ENCODE measurements around the gene METTL15. TPM values are rescaled to one million over a fixed set of nuclear protein-coding genes. Genes with fewer than 3 reads are reported as not detected.
"Not testable (repeated sequence)": the region's sequence is repeated elsewhere in the genome, so short reads cannot be mapped to it uniquely, and the experiment has no call there.

Gene METTL15
- total RNA-seq, 1 donor from 2014 or later = 16.3 TPM

DNA sequence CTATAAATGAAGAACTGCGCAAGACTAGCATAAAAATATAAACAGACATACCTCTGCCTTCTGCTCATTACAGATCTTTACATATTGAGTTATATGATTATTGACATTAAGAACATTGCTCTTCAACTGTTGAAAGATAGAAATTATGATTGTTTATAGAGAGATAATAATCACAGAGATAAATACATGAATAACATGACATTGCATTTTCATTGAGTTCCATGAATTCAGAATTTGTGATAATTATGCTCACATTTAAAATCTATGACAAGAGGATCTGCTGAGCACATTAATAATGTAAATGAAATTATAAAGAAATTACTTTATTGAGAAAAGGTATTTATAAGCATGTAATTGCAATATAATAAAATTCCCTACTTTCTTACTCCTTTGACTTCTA, 25.1 kb upstream of the METTL15 start:
- H3K4me1 Mint-ChIP-seq (ENCODE audit: unreplicated experiment) = peaks cover 1% of the 10 kb centered on the region
- no peak overlapping the region for H3K27ac Mint-ChIP-seq (ENCODE audit: unreplicated experiment)
- TF ChIP-seq, protein P1, sequence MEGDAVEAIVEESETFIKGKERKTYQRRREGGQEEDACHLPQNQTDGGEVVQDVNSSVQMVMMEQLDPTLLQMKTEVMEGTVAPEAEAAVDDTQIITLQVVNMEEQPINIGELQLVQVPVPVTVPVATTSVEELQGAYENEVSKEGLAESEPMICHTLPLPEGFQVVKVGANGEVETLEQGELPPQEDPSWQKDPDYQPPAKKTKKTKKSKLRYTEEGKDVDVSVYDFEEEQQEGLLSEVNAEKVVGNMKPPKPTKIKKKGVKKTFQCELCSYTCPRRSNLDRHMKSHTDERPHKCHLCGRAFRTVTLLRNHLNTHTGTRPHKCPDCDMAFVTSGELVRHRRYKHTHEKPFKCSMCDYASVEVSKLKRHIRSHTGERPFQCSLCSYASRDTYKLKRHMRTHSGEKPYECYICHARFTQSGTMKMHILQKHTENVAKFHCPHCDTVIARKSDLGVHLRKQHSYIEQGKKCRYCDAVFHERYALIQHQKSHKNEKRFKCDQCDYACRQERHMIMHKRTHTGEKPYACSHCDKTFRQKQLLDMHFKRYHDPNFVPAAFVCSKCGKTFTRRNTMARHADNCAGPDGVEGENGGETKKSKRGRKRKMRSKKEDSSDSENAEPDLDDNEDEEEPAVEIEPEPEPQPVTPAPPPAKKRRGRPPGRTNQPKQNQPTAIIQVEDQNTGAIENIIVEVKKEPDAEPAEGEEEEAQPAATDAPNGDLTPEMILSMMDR (IDR thresholded peaks at IDR 0.05) = no peak
- H3K9me3 Mint-ChIP-seq (ENCODE audit: unreplicated experiment) = no peaks in the 10 kb centered on the region
- H3K36me3 Mint-ChIP-seq (ENCODE audit: unreplicated experiment) = peaks cover 5% of the 10 kb centered on the region
- no peak for DNase-seq (ENCODE audit: extremely low spot score, unreplicated experiment)
- H3K4me3 Mint-ChIP-seq (ENCODE audit: unreplicated experiment) = no peak overlapping the region
- no peaks in the 10 kb centered on the region for H3K27me3 Mint-ChIP-seq (ENCODE audit: unreplicated experiment)

DNA sequence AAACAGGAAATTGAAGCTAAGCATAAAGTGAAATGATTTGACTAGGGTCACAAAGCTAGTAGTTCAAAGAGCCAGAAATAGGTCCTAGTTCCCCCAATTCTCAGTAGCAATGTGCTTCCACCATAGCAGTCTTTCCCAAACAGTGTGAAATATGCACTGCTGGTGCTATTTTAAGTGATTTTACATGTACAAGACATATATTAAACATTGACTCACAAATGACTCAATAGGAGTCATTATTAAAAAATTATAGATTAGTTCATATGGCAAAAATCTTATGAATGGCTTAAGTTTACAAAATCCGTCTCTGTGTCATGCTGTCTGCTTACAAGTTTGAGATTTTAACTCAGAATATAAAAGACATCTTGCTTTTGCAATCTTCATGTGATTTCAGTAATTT, 21.6 kb upstream of the METTL15 start:
- no peak overlapping the region for H3K27ac Mint-ChIP-seq (ENCODE audit: unreplicated experiment)

DNA sequence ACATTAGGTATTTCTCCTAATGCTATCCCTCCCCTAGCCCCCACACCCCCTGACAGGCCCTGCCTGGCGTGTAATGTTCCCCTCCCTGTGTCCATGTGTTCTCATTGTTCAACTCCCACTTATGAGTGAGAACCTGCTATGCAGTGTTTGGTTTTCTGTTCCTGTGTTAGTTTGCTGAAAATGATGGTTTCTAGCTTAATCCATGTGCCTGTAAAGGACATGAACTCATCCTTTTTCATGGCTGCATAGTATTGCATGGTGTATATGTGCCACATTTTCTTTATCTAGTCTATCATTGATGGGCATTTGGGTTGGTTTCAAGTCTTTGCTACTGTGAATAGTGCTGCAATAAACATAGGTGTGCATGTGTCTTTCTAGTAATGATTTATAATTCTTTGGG, 21.0 kb upstream of the METTL15 start:
- H3K27ac Mint-ChIP-seq (ENCODE audit: unreplicated experiment) = peak overlapping the region; percentile 27
- H3K27me3 Mint-ChIP-seq (ENCODE audit: unreplicated experiment); H3K36me3 Mint-ChIP-seq (ENCODE audit: unreplicated experiment); H3K4me3 Mint-ChIP-seq (ENCODE audit: unreplicated experiment); H3K9me3 Mint-ChIP-seq (ENCODE audit: unreplicated experiment); DNase-seq (ENCODE audit: extremely low spot score, unreplicated experiment): not testable (repeated sequence)
- H3K4me1 Mint-ChIP-seq (ENCODE audit: unreplicated experiment) = peaks cover 16% of the 10 kb centered on the region

More for the DNA sequence above, 21.6 kb upstream of the METTL15 start:
- Mint-ChIP-seq H3K27me3 (ENCODE audit: unreplicated experiment) (no peaks in the 10 kb centered on the region), H3K4me1 (ENCODE audit: unreplicated experiment) (peaks cover 16% of the 10 kb centered on the region), H3K36me3 (ENCODE audit: unreplicated experiment) (peaks cover 3% of the 10 kb centered on the region), H3K9me3 (ENCODE audit: unreplicated experiment) (no peaks in the 10 kb centered on the region), H3K4me3 (ENCODE audit: unreplicated experiment) (no peak overlapping the region)
- TF ChIP-seq, protein P1 (IDR thresholded peaks at IDR 0.05) = no peak
- no peak for DNase-seq (ENCODE audit: extremely low spot score, unreplicated experiment)

DNA sequence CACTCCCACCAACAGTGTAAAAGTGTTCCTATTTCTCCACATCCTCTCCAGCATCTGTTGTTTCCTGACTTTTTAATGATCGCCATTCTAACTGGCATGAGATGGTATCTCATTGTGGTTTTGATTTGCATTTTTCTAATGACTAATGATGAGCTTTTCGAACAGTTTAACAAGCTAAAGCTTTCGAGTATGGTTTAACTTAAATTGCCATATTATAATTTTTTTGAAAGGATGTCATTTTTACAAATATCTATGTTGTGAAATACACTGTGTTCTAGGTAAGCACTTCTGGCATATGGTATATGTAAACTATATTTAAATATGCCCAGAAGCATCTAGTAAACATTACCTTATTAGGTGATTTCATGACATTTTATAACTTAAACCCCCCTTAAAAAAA, 20.5 kb upstream of the METTL15 start:
- H3K4me3 Mint-ChIP-seq (ENCODE audit: unreplicated experiment); H3K27me3 Mint-ChIP-seq (ENCODE audit: unreplicated experiment); H3K9me3 Mint-ChIP-seq (ENCODE audit: unreplicated experiment); DNase-seq (ENCODE audit: extremely low spot score, unreplicated experiment); H3K36me3 Mint-ChIP-seq (ENCODE audit: unreplicated experiment); H3K27ac Mint-ChIP-seq (ENCODE audit: unreplicated experiment): not testable (repeated sequence)
- H3K4me1 Mint-ChIP-seq (ENCODE audit: unreplicated experiment) = peaks cover 16% of the 10 kb centered on the region

DNA sequence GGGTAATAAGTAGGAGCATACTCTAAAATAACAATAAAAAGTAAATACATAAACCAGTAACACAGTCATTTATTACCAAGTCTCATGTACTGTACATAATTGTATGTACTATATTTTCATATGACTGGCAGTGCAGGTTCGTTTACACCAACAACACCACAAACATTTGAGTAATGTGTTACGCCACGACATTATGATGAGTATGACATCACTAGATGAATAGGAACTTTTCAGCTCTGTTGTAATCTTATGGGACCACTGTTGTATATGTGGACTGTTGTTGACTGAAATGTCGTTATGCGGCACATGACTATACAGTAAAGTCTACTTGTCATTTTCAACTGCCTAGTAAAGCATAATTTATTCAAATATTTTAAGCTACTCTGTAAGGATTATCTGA, 18.8 kb upstream of the METTL15 start:
- Mint-ChIP-seq H3K4me1 (ENCODE audit: unreplicated experiment) (peaks cover 16% of the 10 kb centered on the region), H3K36me3 (ENCODE audit: unreplicated experiment) (peaks cover 3% of the 10 kb centered on the region), H3K9me3 (ENCODE audit: unreplicated experiment) (no peaks in the 10 kb centered on the region), H3K27me3 (ENCODE audit: unreplicated experiment) (no peaks in the 10 kb centered on the region), H3K27ac (ENCODE audit: unreplicated experiment) (peak overlapping the region; percentile 27), H3K4me3 (ENCODE audit: unreplicated experiment) (no peak overlapping the region)
- TF ChIP-seq, protein P1 (IDR thresholded peaks at IDR 0.05) = no peak
- DNase-seq (ENCODE audit: extremely low spot score, unreplicated experiment) = no peak

DNA sequence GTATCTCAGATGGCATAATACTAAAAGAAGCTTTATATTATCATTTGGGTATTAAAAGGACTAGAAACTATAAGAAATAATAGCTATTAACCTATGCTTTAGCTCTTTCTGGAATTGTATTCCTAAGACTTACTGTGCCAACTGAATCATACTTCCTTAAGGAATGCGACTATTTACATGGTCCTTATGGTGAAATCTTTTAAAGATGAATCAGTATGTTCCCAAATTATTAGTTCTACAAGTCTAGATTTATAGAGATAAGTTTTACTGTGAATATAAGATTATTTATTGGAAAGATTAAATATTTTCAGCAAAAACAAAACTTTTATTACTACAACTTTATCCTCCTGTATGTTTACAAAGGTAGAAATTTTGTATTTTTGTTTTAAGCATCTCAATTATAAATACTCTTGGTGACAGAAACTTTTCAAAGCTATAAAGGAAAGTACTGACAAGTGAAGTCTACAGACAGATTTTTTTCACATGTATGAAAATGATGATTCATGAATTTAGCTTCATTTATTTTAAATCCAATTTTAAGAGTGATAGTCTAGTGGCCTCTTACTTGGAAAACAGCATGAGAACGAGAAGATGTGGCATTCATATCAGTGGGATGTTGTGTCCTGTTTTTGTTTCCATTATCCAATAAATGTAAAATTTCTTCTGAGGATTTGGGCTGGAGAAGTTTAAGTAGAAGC, 18.0 kb upstream of the METTL15 start:
- H3K4me3 Mint-ChIP-seq (ENCODE audit: unreplicated experiment) = no peak overlapping the region
- peaks cover 3% of the 10 kb centered on the region for H3K36me3 Mint-ChIP-seq (ENCODE audit: unreplicated experiment)
- H3K9me3 Mint-ChIP-seq (ENCODE audit: unreplicated experiment) = no peaks in the 10 kb centered on the region
- H3K27ac Mint-ChIP-seq (ENCODE audit: unreplicated experiment) = peak overlapping the region; percentile 66
- H3K4me1 Mint-ChIP-seq (ENCODE audit: unreplicated experiment) = peaks cover 16% of the 10 kb centered on the region
- no peaks in the 10 kb centered on the region for H3K27me3 Mint-ChIP-seq (ENCODE audit: unreplicated experiment)
- TF ChIP-seq, protein P1 (IDR thresholded peaks at IDR 0.05) = no peak
- no peak for DNase-seq (ENCODE audit: extremely low spot score, unreplicated experiment)
